ENCODE data around the gene GRIN1. TPM values are rescaled to one million over a fixed set of nuclear protein-coding genes. Genes with fewer than 3 reads are reported as not detected.

The GRIN1 gene
- total and polyA plus RNA-seq, 2 of the 8 experiments (the other 6 are each of a cell fraction or from before 2014, with no cell fraction given) = 0.48 to 2.1 TPM

GRCh38 chr9:137193771-137194170, 54.8 kb downstream of the GRIN1 start:
- H3K23ac ChIP-seq (ENCODE audit: insufficient read length) = no peak overlapping the region
- no peak overlapping the region for H3K56ac ChIP-seq (replicated peaks; ENCODE audit: insufficient read length, low read depth, low read length)
- FAIRE-seq = no peak
- H2BK20ac ChIP-seq (ENCODE audit: low read length) = no peak overlapping the region
- H3K9ac ChIP-seq (replicated peaks in 1 of 4; ENCODE audit: extremely low read depth in 1 of 4, low read depth in 3 of 4, low read length in 3 of 4) = no peak overlapping the region
- 97% methylated on average over 11 of the region's 14 CpGs; no CpG with 5 or more reads in 1 of the 2 experiments for WGBS, 2 experiments (ENCODE audit: extremely low coverage in 1 of 2, insufficient coverage in 1 of 2, insufficient read length in 1 of 2, insufficient replicate concordance in 2 of 2, low coverage in 1 of 2, low lambda C conversion rate in 2 of 2, missing lambda C conversion rate in 1 of 2)
- H3K79me2 ChIP-seq (ENCODE audit: control insufficient read depth in 1 of 2, insufficient read depth in 2 of 2, low read length in 2 of 2) = peaks cover 0 to 29% of the 10 kb centered on the region in 2 experiments; a peak in 1 of 4 replicates
- H2BK12ac ChIP-seq (ENCODE audit: low read depth, low read length) = no peak overlapping the region
- peaks cover 20% of the 10 kb centered on the region for H3K79me1 ChIP-seq (ENCODE audit: low read depth, low read length)
- peaks cover 0 to 4% (median 1%) of the 10 kb centered on the region in 4 experiments; a peak in 2 of 8 replicates for H3K36me3 ChIP-seq (ENCODE audit: control insufficient read depth in 2 of 4, insufficient read depth in 4 of 4, low read length in 3 of 4)
- no peak overlapping the region for H3K4ac ChIP-seq (replicated peaks; ENCODE audit: insufficient read length, low read depth, low read length)
- H4K91ac ChIP-seq (replicated peaks; ENCODE audit: insufficient read length, low read length) = no peak overlapping the region
- no peak overlapping the region for H2AK5ac ChIP-seq (ENCODE audit: low read depth, low read length)
- DNase-seq (ENCODE audit: low read depth in 1 of 2, low spot score in 2 of 2) = no peak
- no peaks in the 10 kb centered on the region for H3K9me3 ChIP-seq (ENCODE audit: insufficient read depth in 2 of 2, low read depth in 1 of 2, low read length in 1 of 2)
- no peak overlapping the region for H3K14ac ChIP-seq (ENCODE audit: insufficient read length)
- peaks cover 2% of the 10 kb centered on the region; the same call in 1 of the 2 replicates for H3K23me2 ChIP-seq (ENCODE audit: low read depth, low read length)
- no peak overlapping the region for H4K5ac ChIP-seq (ENCODE audit: insufficient read length, low read depth, low read length)
- no peak overlapping the region for H3K27ac ChIP-seq (ENCODE audit: low read depth, low read length)
- H3K4me1 ChIP-seq (replicated peaks in 1 of 4; ENCODE audit: control insufficient read depth in 3 of 4, insufficient read depth in 4 of 4, low read length in 3 of 4) = peaks cover 0 to 26% (median 11%) of the 10 kb centered on the region in 4 experiments; a peak in 6 of 7 replicates
- ChIA-PET POLR2A (ENCODE audit: partially characterized antibody) (interaction anchor here (0.9 to 11.0 kb wide), 6 partner anchors 8 to 47 kb away, joined by 3 to 107 read pairs (median 4); partner anchors contain the start of genes NDOR1, TMEM203 and TUBB4B), CTCF (ENCODE audit: partially characterized antibody) (interaction anchor here (1.7 to 14.0 kb wide), 5 partner anchors 11 to 76 kb away, joined by 6 to 204 read pairs (median 16); partner anchors contain the start of genes CYSRT1, NDOR1, RNF208 and RNF224)
- H2AFZ ChIP-seq (ENCODE audit: low read length) = no peak overlapping the region
- H2BK15ac ChIP-seq (ENCODE audit: low read length) = no peak overlapping the region
- no peak overlapping the region for H4K8ac ChIP-seq (ENCODE audit: extremely low read depth, insufficient read depth, low read length)
- H3K4me2 ChIP-seq (ENCODE audit: insufficient read depth in 1 of 2, low read depth in 2 of 2, low read length in 2 of 2) = no peak overlapping the region
- H3K18ac ChIP-seq (ENCODE audit: extremely low read depth, low read length) = no peak overlapping the region
- H4K20me1 ChIP-seq (replicated peaks in 1 of 2; ENCODE audit: control insufficient read depth in 1 of 2, insufficient read depth in 2 of 2, low read length in 2 of 2) = peaks cover 15 to 33% of the 10 kb centered on the region in 2 experiments
- peak overlapping the region; percentile 60; the same call in 1 of the 2 replicates for H2BK5ac ChIP-seq (ENCODE audit: low read depth, low read length)
- no peaks in the 10 kb centered on the region for H3K27me3 ChIP-seq (replicated peaks in 1 of 4; ENCODE audit: control insufficient read depth in 3 of 4, extremely low read depth in 1 of 4, insufficient read depth in 3 of 4, low read length in 3 of 4)
- no peak overlapping the region for H3K4me3 ChIP-seq (ENCODE audit: extremely low read depth in 1 of 4, insufficient read depth in 2 of 4, low read depth in 3 of 4, low read length in 4 of 4)
- H2BK120ac ChIP-seq (replicated peaks; ENCODE audit: low read depth, low read length) = no peak overlapping the region
- no peak for TF ChIP-seq EP300 (IDR thresholded peaks at IDR 0.05; ENCODE audit: borderline replicate concordance in 1 of 2, low read depth in 2 of 2, low read length in 2 of 2)
- no peak for TF ChIP-seq POLR2A (IDR thresholded peaks at IDR 0.05; ENCODE audit: control extremely low read depth in 1 of 2, low read depth in 2 of 2, low read length in 2 of 2)
- no peak for TF ChIP-seq CTBP2 (IDR thresholded peaks at IDR 0.05; ENCODE audit: borderline replicate concordance, insufficient read depth, insufficient read length, low read length)
- TF ChIP-seq SIRT6 (IDR thresholded peaks at IDR 0.05; ENCODE audit: low read length) = no peak
- TF ChIP-seq RBBP5 (IDR thresholded peaks at IDR 0.05; ENCODE audit: borderline replicate concordance, low read depth, low read length) = no peak
- no peak for TF ChIP-seq PHF8 (conservative IDR thresholded peaks at IDR 0.05; ENCODE audit: low read depth, low read length)
- no peak for TF ChIP-seq GABPA (IDR thresholded peaks at IDR 0.05; ENCODE audit: borderline replicate concordance, insufficient read depth, low read length)
- TF ChIP-seq ATF3 (IDR thresholded peaks at IDR 0.05; ENCODE audit: insufficient read depth, low read depth, low read length) = no peak
- no peak for TF ChIP-seq NANOG (IDR thresholded peaks at IDR 0.05; ENCODE audit: insufficient read depth, low read depth, low read length, poor library complexity, severe bottlenecking)
- TF ChIP-seq CBX5 (IDR thresholded peaks at IDR 0.05; ENCODE audit: low read depth, low read length) = no peak
- TF ChIP-seq RAD21 (IDR thresholded peaks at IDR 0.05 in 1 of 2, conservative IDR thresholded peaks at IDR 0.05 in 1 of 2; ENCODE audit: low read depth in 2 of 2, low read length in 2 of 2) = no peak
- TF ChIP-seq SP1 (IDR thresholded peaks at IDR 0.05; ENCODE audit: low read depth, low read length) = no peak

All from H1 (cell line).